Right ventricle myocardium superior (tissue), 1 donor: ENCODE results near the gene OR1N2. TPM values are rescaled to one million over a fixed set of nuclear protein-coding genes. Genes with fewer than 3 reads are reported as not detected.
"Not testable (repeated sequence)": the region's sequence is repeated elsewhere in the genome, so short reads cannot be mapped to it uniquely, and the experiment has no call there.

Experiments used
- ATAC-seq: fragments of 200-7000 bp; cut with Tn5 transposase; one replicate; pipeline ENCODE4 v1.9.1; 2020; ENCODE audit warnings: mild to moderate bottlenecking; ENCODE audit not compliant: poor library complexity
- DNase-seq: peaks from one replicate; pipeline ENCODE4 v3.0.0-alpha.2; 2020
- intact Hi-C: fragments of 100-400 bp; cut with DNase I; formaldehyde crosslinking; loops from one replicate; pipeline ENCODE4 v1.11.2; 2022
- total RNA-seq: library from RNA; stranded (reverse); fragmentation: NEBNext Ultra II Directional; extraction: Animal tissue kit (Norgen Biotek cat#: 25700); gene quantifications from one replicate; pipeline ENCODE4 v1.2.1, GENCODE V29; 2021
- donor health status: DM: no; HTN: yes; CAD: no; lungs with severe emphysema.

Gene OR1N2
- total RNA-seq, 1 donor from 2014 or later, result not detected

- DNase-seq, ATAC-seq, intact Hi-C loops: not testable (repeated sequence)
Measured at GRCh38 chr9:122583284-122583683, 30.4 kb downstream of the OR1N2 start, which contains the start of gene OR1L8. TSS of gene OR1L8 (minus strand) at chr9:122583384. CDS start at chr9:122568477, 14,907 bp downstream.

Other genes with a start within 250 kb of the OR1N2 start
- gene PTGS1, start 182.1 kb upstream of the OR1N2 start, total RNA-seq, result 4.0 TPM
- gene OR1J1, start 75.2 kb upstream of the OR1N2 start, total RNA-seq, result not detected
- gene OR1J2, start 42.3 kb upstream of the OR1N2 start, total RNA-seq, result not detected
- not detected for gene OR1J4, start 34.0 kb upstream of the OR1N2 start, total RNA-seq
- not detected for gene OR1N1, start 25.8 kb upstream of the OR1N2 start, total RNA-seq
- gene OR1L8, start 30.3 kb downstream of the OR1N2 start, total RNA-seq, result not detected
- not detected for gene OR1Q1, start 61.6 kb downstream of the OR1N2 start, total RNA-seq
- gene OR1B1, start 104.5 kb downstream of the OR1N2 start, total RNA-seq, result not detected
- gene OR1L1, start 108.6 kb downstream of the OR1N2 start, total RNA-seq, result not detected
- gene OR1L3, start 122.0 kb downstream of the OR1N2 start, total RNA-seq, result not detected
- not detected for gene OR1L4, start 170.9 kb downstream of the OR1N2 start, total RNA-seq
- gene OR1L6, start 189.2 kb downstream of the OR1N2 start, total RNA-seq, result not detected
- not detected for gene OR5C1, start 235.8 kb downstream of the OR1N2 start, total RNA-seq
- not detected for gene OR1K1, start 247.0 kb downstream of the OR1N2 start, total RNA-seq